ENCODE measurements around the gene HERC3. TPM values are rescaled to one million over a fixed set of nuclear protein-coding genes. Genes with fewer than 3 reads are reported as not detected.
A peak's percentile ranks its signal among the peaks of the same experiment; 100 is the strongest.

HERC3 gene
- total RNA-seq, 1 experiment from 2014 or later = 31.8 TPM

- Histone ChIP-seq H3K27ac (no peak overlapping the region), H3K36me3 (peaks cover 2% of the 10 kb centered on the region; the same call in 1 of the 2 replicates)
- no peak for DNase-seq
These were observed 26.7 kb downstream of the HERC3 start for GRCh38 chr4:88618782-88619485.

GRCh38 chr4:88619971-88620370 lies 27.7 kb downstream of the HERC3 start:
- DNase-seq = no peak
- Histone ChIP-seq H3K27me3 (no peaks in the 10 kb centered on the region), H3K9me3 (replicated peaks) (no peaks in the 10 kb centered on the region), H3K27ac (no peak overlapping the region), H3K4me3 (no peak overlapping the region), H3K36me3 (peaks cover 2% of the 10 kb centered on the region; the same call in 1 of the 2 replicates), H3K4me1 (no peaks in the 10 kb centered on the region)

More at GRCh38 chr4:88618782-88619485, 26.7 kb downstream of the HERC3 start:
- Histone ChIP-seq H3K27me3 (no peaks in the 10 kb centered on the region), H3K9me3 (replicated peaks) (no peaks in the 10 kb centered on the region), H3K4me1 (peaks cover 6% of the 10 kb centered on the region), H3K4me3 (no peak overlapping the region)

DNA sequence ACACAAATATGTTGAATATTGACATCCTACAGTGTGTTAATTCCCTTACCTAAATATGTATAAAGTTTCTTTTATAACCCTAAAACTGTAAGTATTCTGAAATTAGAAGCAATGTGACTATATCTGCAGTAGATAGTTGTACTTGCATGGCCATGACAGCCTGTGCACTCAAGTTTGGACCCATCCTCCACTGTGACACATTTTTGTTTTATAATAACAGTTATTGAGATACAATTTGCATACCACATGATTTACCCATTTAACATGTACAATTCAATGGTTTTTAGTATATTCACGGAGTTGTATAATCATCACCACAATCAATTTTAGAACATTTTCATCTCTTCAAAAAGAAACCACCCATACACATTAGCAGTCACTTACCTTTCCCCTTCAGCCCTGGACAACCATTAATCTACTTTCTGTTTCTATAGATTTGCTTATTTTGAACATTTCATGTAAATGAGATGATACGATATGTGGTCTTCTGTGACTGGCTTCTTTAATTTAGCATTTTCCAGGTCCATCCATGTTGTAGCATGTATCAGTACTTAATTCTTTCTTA lies 29.6 kb downstream of the HERC3 start:
- DNase-seq = no peak
- no peaks in the 10 kb centered on the region for H3K9me3 ChIP-seq (replicated peaks)
- H3K4me3 ChIP-seq = no peak overlapping the region
- H3K27me3 ChIP-seq = no peaks in the 10 kb centered on the region
- H3K27ac ChIP-seq = no peak overlapping the region
- no peaks in the 10 kb centered on the region for H3K4me1 ChIP-seq
- peaks cover 2% of the 10 kb centered on the region; the same call in 1 of the 2 replicates for H3K36me3 ChIP-seq

DNA sequence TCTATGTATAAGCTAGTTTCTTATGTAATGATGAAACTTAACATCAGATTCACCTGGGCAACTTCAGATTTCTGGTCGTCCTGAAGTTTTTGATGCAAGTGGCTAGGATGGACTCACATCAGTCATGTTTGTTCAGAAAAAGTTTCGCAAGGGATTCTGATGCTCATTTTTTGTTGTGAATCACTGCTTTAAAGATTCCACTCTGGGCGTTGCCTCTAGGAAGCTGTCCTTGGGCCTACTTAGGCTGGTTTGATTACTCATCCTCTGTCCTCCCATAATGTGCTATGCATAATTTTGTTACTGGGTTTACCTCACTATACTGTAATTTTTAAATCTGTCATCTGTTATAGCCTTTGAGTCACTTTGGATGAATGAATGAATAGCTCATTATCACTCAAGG lies 30.8 kb downstream of the HERC3 start:
- Histone ChIP-seq H3K4me1 (no peaks in the 10 kb centered on the region), H3K9me3 (replicated peaks) (no peaks in the 10 kb centered on the region), H3K36me3 (peaks cover 2% of the 10 kb centered on the region; the same call in 1 of the 2 replicates), H3K27ac (no peak overlapping the region), H3K27me3 (no peaks in the 10 kb centered on the region), H3K4me3 (no peak overlapping the region)
- DNase-seq = no peak

- H3K4me1 ChIP-seq = no peaks in the 10 kb centered on the region
- no peak overlapping the region for H3K27ac ChIP-seq
- H3K4me3 ChIP-seq = no peak overlapping the region
- H3K9me3 ChIP-seq (replicated peaks) = peaks cover 5% of the 10 kb centered on the region; the same call in 1 of the 2 replicates
- no peaks in the 10 kb centered on the region for H3K27me3 ChIP-seq
- no peak for DNase-seq
- no peaks in the 10 kb centered on the region; the same call in 1 of the 2 replicates for H3K36me3 ChIP-seq
These were observed 36.5 kb downstream of the HERC3 start for GRCh38 chr4:88628746-88629145.

- H3K27ac ChIP-seq = no peak overlapping the region
These were observed 37.5 kb downstream of the HERC3 start for GRCh38 chr4:88629826-88630225.

DNA sequence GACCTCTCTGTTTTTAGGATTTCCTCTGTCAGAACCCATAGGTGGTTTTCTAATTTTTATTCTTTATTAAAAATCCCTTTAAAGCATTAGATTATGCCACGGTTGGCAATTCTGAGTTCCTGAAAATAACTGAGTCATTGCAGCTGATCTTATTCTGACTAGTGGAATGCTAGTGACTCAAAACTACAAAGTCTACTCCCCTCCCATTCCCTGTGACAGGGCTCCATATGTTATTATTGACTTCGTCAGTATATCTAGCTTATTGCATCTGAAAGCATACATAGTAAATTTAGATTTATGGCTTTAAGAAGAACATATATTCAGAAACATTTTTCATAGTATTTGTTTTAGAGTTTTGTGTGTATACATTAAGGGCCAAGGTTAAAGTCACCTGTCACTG lies 38.5 kb downstream of the HERC3 start:
- Histone ChIP-seq H3K4me3 (no peak overlapping the region), H3K27me3 (no peaks in the 10 kb centered on the region), H3K27ac (no peak overlapping the region), H3K4me1 (no peaks in the 10 kb centered on the region), H3K9me3 (replicated peaks) (peaks cover 5% of the 10 kb centered on the region; the same call in 1 of the 2 replicates), H3K36me3 (no peaks in the 10 kb centered on the region)
- DNase-seq = no peak

More at GRCh38 chr4:88629826-88630225, 37.5 kb downstream of the HERC3 start:
- peaks cover 5% of the 10 kb centered on the region; the same call in 1 of the 2 replicates for H3K9me3 ChIP-seq (replicated peaks)
- no peaks in the 10 kb centered on the region for H3K36me3 ChIP-seq
- no peaks in the 10 kb centered on the region for H3K4me1 ChIP-seq
- DNase-seq = no peak
- H3K27me3 ChIP-seq = no peaks in the 10 kb centered on the region
- no peak overlapping the region for H3K4me3 ChIP-seq

DNA sequence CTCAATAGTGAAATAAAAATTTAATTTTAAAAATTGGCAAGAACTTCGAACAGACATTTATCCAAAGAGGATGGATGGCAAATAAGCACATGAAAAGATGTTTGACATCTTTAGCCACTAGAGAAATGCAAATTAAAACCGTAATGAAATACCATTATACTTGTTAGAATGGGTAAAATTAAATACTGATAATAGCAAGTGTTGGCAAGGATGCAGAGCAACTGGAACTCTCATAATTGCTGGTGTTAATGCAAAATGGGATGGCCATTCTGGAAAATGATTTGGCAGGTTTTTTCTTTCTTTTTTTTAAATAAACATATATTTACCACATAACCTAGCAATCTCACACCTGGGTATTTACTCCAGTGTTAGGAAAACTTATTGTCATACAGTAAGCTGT lies 51.7 kb downstream of the HERC3 start:
- Histone ChIP-seq H3K36me3 (no peaks in the 10 kb centered on the region), H3K27me3 (no peaks in the 10 kb centered on the region), H3K9me3 (replicated peaks) (no peaks in the 10 kb centered on the region), H3K4me1 (no peaks in the 10 kb centered on the region), H3K4me3 (no peak overlapping the region), H3K27ac (no peak overlapping the region)
- no peak for DNase-seq

DNA sequence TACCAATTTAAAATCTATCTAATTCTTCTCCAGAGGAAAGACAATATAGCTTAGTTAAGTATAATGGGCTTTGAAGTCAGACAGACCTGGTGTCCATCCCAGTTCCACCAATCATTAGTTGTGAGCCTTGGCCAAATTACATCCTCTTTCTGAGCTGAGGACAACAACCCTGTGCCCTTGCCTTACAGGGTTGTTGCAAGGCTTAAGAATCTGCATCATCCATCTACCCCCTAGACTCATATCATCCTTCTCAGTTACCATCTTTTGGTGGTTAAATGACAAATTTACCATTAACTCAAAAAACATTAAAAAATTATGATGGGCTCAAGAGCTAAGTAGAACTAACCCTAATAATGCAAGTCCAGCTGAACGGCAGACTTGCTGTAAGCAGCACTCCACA lies 53.7 kb downstream of the HERC3 start:
- H3K4me3 ChIP-seq = no peak overlapping the region
- H3K4me1 ChIP-seq = no peaks in the 10 kb centered on the region
- H3K36me3 ChIP-seq = no peaks in the 10 kb centered on the region
- H3K27me3 ChIP-seq = no peaks in the 10 kb centered on the region
- no peak overlapping the region for H3K27ac ChIP-seq
- no peak for DNase-seq
- H3K9me3 ChIP-seq (replicated peaks) = no peaks in the 10 kb centered on the region

GRCh38 chr4:88646528-88647280 lies 54.4 kb downstream of the HERC3 start:
- H3K27ac ChIP-seq = no peak overlapping the region

DNA sequence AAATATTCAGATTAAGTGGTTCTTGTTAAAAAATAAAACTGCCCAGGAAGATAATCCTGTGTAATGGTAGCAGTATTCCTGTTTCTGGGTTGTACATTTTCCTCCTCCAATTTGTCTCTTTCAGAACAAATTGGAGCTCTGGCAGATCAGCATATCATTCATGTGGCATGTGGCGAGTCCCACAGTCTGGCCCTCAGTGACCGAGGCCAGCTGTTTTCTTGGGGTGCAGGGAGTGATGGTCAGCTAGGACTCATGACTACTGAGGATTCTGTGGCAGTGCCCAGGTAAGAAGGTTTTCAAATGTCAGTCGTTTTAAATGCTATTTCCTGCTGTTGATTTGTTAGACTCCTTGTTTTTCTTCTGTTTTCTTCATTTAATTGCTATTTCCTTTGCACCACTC lies 57.4 kb downstream of the HERC3 start:
- Histone ChIP-seq H3K9me3 (replicated peaks) (no peaks in the 10 kb centered on the region), H3K4me3 (no peak overlapping the region), H3K36me3 (no peaks in the 10 kb centered on the region), H3K27me3 (no peaks in the 10 kb centered on the region), H3K4me1 (peaks cover 12% of the 10 kb centered on the region), H3K27ac (no peak overlapping the region)
- no peak for DNase-seq

More at GRCh38 chr4:88646528-88647280, 54.4 kb downstream of the HERC3 start:
- Histone ChIP-seq H3K36me3 (no peaks in the 10 kb centered on the region), H3K4me1 (no peaks in the 10 kb centered on the region), H3K4me3 (no peak overlapping the region), H3K27me3 (no peaks in the 10 kb centered on the region), H3K9me3 (replicated peaks) (no peaks in the 10 kb centered on the region)
- no peak for DNase-seq

GRCh38 chr4:88653371-88653946 lies 61.2 kb downstream of the HERC3 start:
- peak overlapping the region; percentile 37 for H3K27ac ChIP-seq
- peaks cover 12% of the 10 kb centered on the region for H3K4me1 ChIP-seq
- no peaks in the 10 kb centered on the region for H3K9me3 ChIP-seq (replicated peaks)
- H3K27me3 ChIP-seq = no peaks in the 10 kb centered on the region
- peaks cover 5% of the 10 kb centered on the region; the same call in 1 of the 2 replicates for H3K36me3 ChIP-seq
- peak; percentile 21 to 61 for DNase-seq
- no peak overlapping the region for H3K4me3 ChIP-seq

GRCh38 chr4:88655226-88655625 lies 62.9 kb downstream of the HERC3 start:
- Histone ChIP-seq H3K27ac (no peak overlapping the region), H3K4me1 (peaks cover 12% of the 10 kb centered on the region), H3K36me3 (peaks cover 5% of the 10 kb centered on the region; the same call in 1 of the 2 replicates), H3K4me3 (no peak overlapping the region), H3K27me3 (no peaks in the 10 kb centered on the region), H3K9me3 (replicated peaks) (no peaks in the 10 kb centered on the region)
- DNase-seq = no peak

DNA sequence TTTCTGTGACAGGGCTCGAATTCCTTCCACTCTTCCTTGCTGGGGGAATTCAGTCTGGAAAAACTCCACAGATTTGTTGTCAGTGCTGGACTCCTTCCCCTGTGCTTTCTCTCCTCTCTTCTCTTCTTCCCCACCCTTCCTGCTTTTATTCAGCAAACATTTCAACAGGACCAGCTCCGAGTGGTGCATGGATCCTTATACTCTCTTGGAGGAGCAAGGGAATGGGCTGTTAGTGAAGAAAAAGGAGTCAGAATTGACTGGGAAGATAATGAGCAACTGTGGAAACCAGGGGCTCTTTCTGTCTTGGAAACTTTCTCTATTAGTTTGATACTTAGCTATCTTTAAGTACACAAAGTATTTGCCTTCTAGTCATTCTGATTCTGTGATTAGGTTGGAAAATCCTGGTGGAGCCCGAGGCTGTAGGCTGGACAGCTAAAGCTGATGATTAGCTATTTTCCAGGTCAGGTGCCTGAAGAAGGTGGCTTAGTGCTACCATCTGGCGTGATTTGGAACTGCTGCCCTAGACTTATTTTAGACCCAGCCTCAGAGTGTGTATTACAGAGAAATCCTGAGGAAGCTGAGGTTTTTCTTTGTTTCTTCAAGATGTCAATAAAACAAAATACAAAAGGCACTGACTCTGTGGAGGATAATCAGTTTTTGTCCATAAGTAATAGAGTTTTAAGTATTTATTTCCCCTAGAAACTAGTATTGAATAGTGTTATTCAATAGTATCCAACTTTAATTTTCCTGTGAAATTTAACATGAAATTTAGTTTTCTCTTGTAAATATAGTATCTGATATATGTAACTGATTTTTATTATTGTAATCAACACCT lies 67.0 kb downstream of the HERC3 start:
- Histone ChIP-seq H3K36me3 (peaks cover 5% of the 10 kb centered on the region; the same call in 1 of the 2 replicates), H3K27ac (no peak overlapping the region), H3K27me3 (no peaks in the 10 kb centered on the region), H3K4me3 (no peak overlapping the region), H3K4me1 (no peaks in the 10 kb centered on the region), H3K9me3 (replicated peaks) (no peaks in the 10 kb centered on the region)
- DNase-seq = peak; percentile 54 to 82
